GM21529 (cell line): ENCODE measurements around the gene OLIG2.

Source experiments
- ATAC-seq: cut with Tn5 transposase; IDR thresholded peaks from one replicate; pipeline ENCODE4 v1.9.1; 2021; ENCODE audit not compliant: unreplicated experiment

The OLIG2 gene

GRCh38 chr21:33019885-33020557, 5.7 kb upstream of the OLIG2 start:
- ATAC-seq, result no peak

GRCh38 chr21:33020558-33021100, 5.1 kb upstream of the OLIG2 start:
- ATAC-seq, result no peak

GRCh38 chr21:33021150-33021549, 4.6 kb upstream of the OLIG2 start:
- no peak for ATAC-seq

- no peak for ATAC-seq
These were observed 4.1 kb upstream of the OLIG2 start for GRCh38 chr21:33021667-33022066.

- no peak for ATAC-seq
These were observed 3.3 kb upstream of the OLIG2 start for GRCh38 chr21:33022489-33022827.

GRCh38 chr21:33022828-33023573, 2.7 kb upstream of the OLIG2 start:
- ATAC-seq, result no peak

GRCh38 chr21:33023574-33024200, 2.0 kb upstream of the OLIG2 start:
- no peak for ATAC-seq

- ATAC-seq, result no peak
These were observed 1.3 kb upstream of the OLIG2 start for GRCh38 chr21:33024201-33025103.

- ATAC-seq, result no peak
These were observed 638 bp upstream of the OLIG2 start for GRCh38 chr21:33025106-33025488.

GRCh38 chr21:33026443-33026858, 716 bp downstream of the OLIG2 start:
- no peak for ATAC-seq

- ATAC-seq, result no peak
These were observed 1.2 kb downstream of the OLIG2 start for GRCh38 chr21:33026878-33027400.

- ATAC-seq, result no peak
These were observed 1.9 kb downstream of the OLIG2 start for GRCh38 chr21:33027401-33028286.

- ATAC-seq, result no peak
These were observed 2.5 kb downstream of the OLIG2 start for GRCh38 chr21:33028287-33028670.

- no peak for ATAC-seq
These were observed 3.1 kb downstream of the OLIG2 start for GRCh38 chr21:33028773-33029384.

GRCh38 chr21:33029385-33029921, 3.7 kb downstream of the OLIG2 start:
- no peak for ATAC-seq

- no peak for ATAC-seq
These were observed 4.3 kb downstream of the OLIG2 start for GRCh38 chr21:33029975-33030461.

GRCh38 chr21:33030633-33031032, 4.9 kb downstream of the OLIG2 start:
- ATAC-seq, result no peak

GRCh38 chr21:33031152-33031911, 5.6 kb downstream of the OLIG2 start:
- no peak for ATAC-seq
